Erythroblast (primary cell): ENCODE data around the gene HLF.

Source experiments
- GATA1 ChIP-seq: IDR thresholded peaks from 2 replicates; pipeline ENCODE4 v1.6.1; 2011; ENCODE audit warnings: low read depth, mild to moderate bottlenecking, control low read depth, low read length, moderate library complexity
- POLR2A ChIP-seq: IDR thresholded peaks from 2 replicates; pipeline ENCODE4 v1.6.1; 2011; ENCODE audit warnings: mild to moderate bottlenecking, low read length

GRCh38 chr17:55303701-55304145 is 39.0 kb downstream of the HLF start:
- TF ChIP-seq POLR2A: no peak
- no peak for TF ChIP-seq GATA1
